GM12892 (cell line): ENCODE results near the gene MRPL38.

Source experiments
- POLR2A ChIP-seq: IDR thresholded peaks from 2 replicates; pipeline ENCODE4 v1.6.1; 2011; ENCODE audit warnings: low read depth, low read length, control low read depth
- POLR2AphosphoS5 ChIP-seq: IDR thresholded peaks from 2 replicates; pipeline ENCODE4 v1.6.1; 2011; ENCODE audit warnings: low read depth, low read length, control low read depth

- TF ChIP-seq POLR2AphosphoS5 (no peak), POLR2A (no peak)
These were observed 45.7 kb upstream of the MRPL38 start for GRCh38 chr17:75950421-75950820.
